Gastrocnemius medialis (tissue), 4 donors: ENCODE measurements around the gene AHSA1.

Source experiments
- POLR2A ChIP-seq, 2 donors: fragments of 450-650 bp; IDR thresholded peaks; one replicate each; pipeline ENCODE4 v1.6.1; 2017; ENCODE audit warnings: antibody characterized with exemption in 2 of 2, mild to moderate bottlenecking in 2 of 2, moderate library complexity in 2 of 2
- TF ChIP-seq, protein P1 (sequence below), 5 experiments: fragments of 450-650 bp in 3 of 5; fragments of 200-600 bp in 2 of 5; sonication (generic) in 2 of 5; IDR thresholded peaks in 4 of 5; conservative IDR thresholded peaks in 1 of 5; 1 replicate in 4 of 5; 2 replicates in 1 of 5; pipeline ENCODE4 v1.5.1; 2016 to 2019; ENCODE audit warnings: antibody characterized with exemption in 5 of 5, mild to moderate bottlenecking in 3 of 5, moderate library complexity in 3 of 5

DNA sequence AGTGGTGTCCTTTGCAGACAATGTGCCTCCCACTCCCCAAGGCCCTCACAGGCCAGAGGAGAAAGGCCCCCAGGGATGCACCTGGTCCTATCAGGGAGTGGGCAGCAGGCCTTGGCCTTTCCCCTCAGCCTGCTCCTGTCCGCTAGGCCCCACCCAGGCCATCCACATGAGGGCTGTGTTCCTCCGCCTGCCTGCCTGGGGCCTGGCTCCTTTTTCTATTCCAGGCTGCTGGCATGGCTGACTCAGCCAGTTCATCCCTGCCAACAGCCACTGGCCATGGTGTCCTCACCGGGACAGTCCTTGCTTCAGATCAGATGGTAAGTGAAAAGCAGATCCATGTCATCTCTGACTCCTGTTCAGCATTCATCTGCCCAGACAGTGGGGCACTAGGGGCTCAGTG lies 27.4 kb downstream of the AHSA1 start:
- no peak for TF ChIP-seq POLR2A (IDR thresholded peaks at IDR 0.05)
- TF ChIP-seq, protein P1, sequence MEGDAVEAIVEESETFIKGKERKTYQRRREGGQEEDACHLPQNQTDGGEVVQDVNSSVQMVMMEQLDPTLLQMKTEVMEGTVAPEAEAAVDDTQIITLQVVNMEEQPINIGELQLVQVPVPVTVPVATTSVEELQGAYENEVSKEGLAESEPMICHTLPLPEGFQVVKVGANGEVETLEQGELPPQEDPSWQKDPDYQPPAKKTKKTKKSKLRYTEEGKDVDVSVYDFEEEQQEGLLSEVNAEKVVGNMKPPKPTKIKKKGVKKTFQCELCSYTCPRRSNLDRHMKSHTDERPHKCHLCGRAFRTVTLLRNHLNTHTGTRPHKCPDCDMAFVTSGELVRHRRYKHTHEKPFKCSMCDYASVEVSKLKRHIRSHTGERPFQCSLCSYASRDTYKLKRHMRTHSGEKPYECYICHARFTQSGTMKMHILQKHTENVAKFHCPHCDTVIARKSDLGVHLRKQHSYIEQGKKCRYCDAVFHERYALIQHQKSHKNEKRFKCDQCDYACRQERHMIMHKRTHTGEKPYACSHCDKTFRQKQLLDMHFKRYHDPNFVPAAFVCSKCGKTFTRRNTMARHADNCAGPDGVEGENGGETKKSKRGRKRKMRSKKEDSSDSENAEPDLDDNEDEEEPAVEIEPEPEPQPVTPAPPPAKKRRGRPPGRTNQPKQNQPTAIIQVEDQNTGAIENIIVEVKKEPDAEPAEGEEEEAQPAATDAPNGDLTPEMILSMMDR (IDR thresholded peaks at IDR 0.05 in 4 of 5, conservative IDR thresholded peaks at IDR 0.05 in 1 of 5): no peak
